Measurements from ENCODE around the gene MINPP1. TPM values are rescaled to one million over a fixed set of nuclear protein-coding genes. Genes with fewer than 3 reads are reported as not detected.

Gene MINPP1
- total and polyA plus RNA-seq, 2 of the 13 experiments (the other 11 are each of a cell fraction or from before 2014, with no cell fraction given) = 19.2 to 53.7 TPM

GRCh38 chr10:87579563-87579962, 74.9 kb downstream of the MINPP1 start:
- no peak for FAIRE-seq
- CTCF ChIA-PET (ENCODE audit: low intra/inter-chr PET ratio, low total read pairs) = no interaction called here

More at GRCh38 chr10:87579563-87579962, 74.9 kb downstream of the MINPP1 start:
- H3K79me2 ChIP-seq (ENCODE audit: insufficient read depth, low read length) = no peaks in the 10 kb centered on the region
- no peak overlapping the region for H2AFZ ChIP-seq (ENCODE audit: low read length)
- H4K20me1 ChIP-seq (ENCODE audit: insufficient read depth, low read length) = no peaks in the 10 kb centered on the region
- WGBS (ENCODE audit: low lambda C conversion rate) = 51% methylated on average over 1 of the region's 1 CpG
- BruUV-seq (replicated peaks) = no TSS peak
- no peaks in the 10 kb centered on the region for H3K27me3 ChIP-seq (ENCODE audit: control insufficient read depth in 1 of 2, insufficient read depth in 2 of 2, low read length in 2 of 2)
- DNase-seq (ENCODE audit: low spot score) (no peak), ATAC-seq (no peak)
- H3K9me3 ChIP-seq (ENCODE audit: low read length) = no peaks in the 10 kb centered on the region
- intact Hi-C loops (cut with micrococcal nuclease; ENCODE audit: unreplicated experiment) = no loop called here
- POLR2A ChIA-PET = no interaction called here
- H3K4me3 ChIP-seq (replicated peaks in 1 of 3; ENCODE audit: insufficient read depth in 1 of 3, low read depth in 2 of 3, low read length in 3 of 3) = no peak overlapping the region; a peak in 1 of 6 replicates
- H3K4me1 ChIP-seq (ENCODE audit: insufficient read depth, low read length) = peaks cover 17% of the 10 kb centered on the region
- H3K9ac ChIP-seq (ENCODE audit: insufficient read depth, low read depth, low read length) = no peak overlapping the region
- no peak for TF ChIP-seq KLF16 (CRISPR knock-in tag; IDR thresholded peaks at IDR 0.05)
- TF ChIP-seq ZFP41 (CRISPR knock-in tag; IDR thresholded peaks at IDR 0.05; ENCODE audit: borderline replicate concordance) = no peak
- TF ChIP-seq ZNF367 (CRISPR knock-in tag; IDR thresholded peaks at IDR 0.05; ENCODE audit: borderline replicate concordance) = no peak
- no peak for TF ChIP-seq ZBTB20 (CRISPR knock-in tag; IDR thresholded peaks at IDR 0.05; ENCODE audit: borderline replicate concordance, low read depth)
- TF ChIP-seq HOXD1 (CRISPR knock-in tag; IDR thresholded peaks at IDR 0.05) = no peak
- TF ChIP-seq XBP1 (CRISPR knock-in tag; IDR thresholded peaks at IDR 0.05) = no peak
- TF ChIP-seq, protein P1, sequence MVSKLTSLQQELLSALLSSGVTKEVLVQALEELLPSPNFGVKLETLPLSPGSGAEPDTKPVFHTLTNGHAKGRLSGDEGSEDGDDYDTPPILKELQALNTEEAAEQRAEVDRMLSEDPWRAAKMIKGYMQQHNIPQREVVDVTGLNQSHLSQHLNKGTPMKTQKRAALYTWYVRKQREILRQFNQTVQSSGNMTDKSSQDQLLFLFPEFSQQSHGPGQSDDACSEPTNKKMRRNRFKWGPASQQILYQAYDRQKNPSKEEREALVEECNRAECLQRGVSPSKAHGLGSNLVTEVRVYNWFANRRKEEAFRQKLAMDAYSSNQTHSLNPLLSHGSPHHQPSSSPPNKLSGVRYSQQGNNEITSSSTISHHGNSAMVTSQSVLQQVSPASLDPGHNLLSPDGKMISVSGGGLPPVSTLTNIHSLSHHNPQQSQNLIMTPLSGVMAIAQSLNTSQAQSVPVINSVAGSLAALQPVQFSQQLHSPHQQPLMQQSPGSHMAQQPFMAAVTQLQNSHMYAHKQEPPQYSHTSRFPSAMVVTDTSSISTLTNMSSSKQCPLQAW (CRISPR knock-in tag; IDR thresholded peaks at IDR 0.05) = no peak
- no peak for TF ChIP-seq FOXJ3 (CRISPR knock-in tag; IDR thresholded peaks at IDR 0.05; ENCODE audit: borderline replicate concordance)
- no peak for TF ChIP-seq JDP2 (CRISPR knock-in tag; IDR thresholded peaks at IDR 0.05; ENCODE audit: borderline replicate concordance)
- no peak for TF ChIP-seq KLF12 (CRISPR knock-in tag; IDR thresholded peaks at IDR 0.05; ENCODE audit: borderline replicate concordance)
- TF ChIP-seq AGO2 (optimal IDR thresholded peaks at IDR 0.05; ENCODE audit: low read depth, low read length) = no peak
- TF ChIP-seq ZNF138 (CRISPR knock-in tag; IDR thresholded peaks at IDR 0.05; ENCODE audit: low read depth) = no peak
- TF ChIP-seq ZNF18 (CRISPR knock-in tag; IDR thresholded peaks at IDR 0.05; ENCODE audit: insufficient replicate concordance) = no peak
- TF ChIP-seq GPN1 (CRISPR knock-in tag; IDR thresholded peaks at IDR 0.05; ENCODE audit: borderline replicate concordance) = no peak
- TF ChIP-seq, protein P2, sequence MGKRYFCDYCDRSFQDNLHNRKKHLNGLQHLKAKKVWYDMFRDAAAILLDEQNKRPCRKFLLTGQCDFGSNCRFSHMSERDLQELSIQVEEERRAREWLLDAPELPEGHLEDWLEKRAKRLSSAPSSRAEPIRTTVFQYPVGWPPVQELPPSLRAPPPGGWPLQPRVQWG (CRISPR knock-in tag; IDR thresholded peaks at IDR 0.05; ENCODE audit: borderline replicate concordance, low read depth) = no peak
- TF ChIP-seq, protein P3, sequence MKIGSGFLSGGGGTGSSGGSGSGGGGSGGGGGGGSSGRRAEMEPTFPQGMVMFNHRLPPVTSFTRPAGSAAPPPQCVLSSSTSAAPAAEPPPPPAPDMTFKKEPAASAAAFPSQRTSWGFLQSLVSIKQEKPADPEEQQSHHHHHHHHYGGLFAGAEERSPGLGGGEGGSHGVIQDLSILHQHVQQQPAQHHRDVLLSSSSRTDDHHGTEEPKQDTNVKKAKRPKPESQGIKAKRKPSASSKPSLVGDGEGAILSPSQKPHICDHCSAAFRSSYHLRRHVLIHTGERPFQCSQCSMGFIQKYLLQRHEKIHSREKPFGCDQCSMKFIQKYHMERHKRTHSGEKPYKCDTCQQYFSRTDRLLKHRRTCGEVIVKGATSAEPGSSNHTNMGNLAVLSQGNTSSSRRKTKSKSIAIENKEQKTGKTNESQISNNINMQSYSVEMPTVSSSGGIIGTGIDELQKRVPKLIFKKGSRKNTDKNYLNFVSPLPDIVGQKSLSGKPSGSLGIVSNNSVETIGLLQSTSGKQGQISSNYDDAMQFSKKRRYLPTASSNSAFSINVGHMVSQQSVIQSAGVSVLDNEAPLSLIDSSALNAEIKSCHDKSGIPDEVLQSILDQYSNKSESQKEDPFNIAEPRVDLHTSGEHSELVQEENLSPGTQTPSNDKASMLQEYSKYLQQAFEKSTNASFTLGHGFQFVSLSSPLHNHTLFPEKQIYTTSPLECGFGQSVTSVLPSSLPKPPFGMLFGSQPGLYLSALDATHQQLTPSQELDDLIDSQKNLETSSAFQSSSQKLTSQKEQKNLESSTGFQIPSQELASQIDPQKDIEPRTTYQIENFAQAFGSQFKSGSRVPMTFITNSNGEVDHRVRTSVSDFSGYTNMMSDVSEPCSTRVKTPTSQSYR (CRISPR knock-in tag; IDR thresholded peaks at IDR 0.05; ENCODE audit: borderline replicate concordance) = no peak
- TF ChIP-seq PHB2 (IDR thresholded peaks at IDR 0.05; ENCODE audit: partially characterized antibody) = no peak
- no peak for TF ChIP-seq ZEB1 (IDR thresholded peaks at IDR 0.05; ENCODE audit: insufficient replicate concordance, low read depth)
- TF ChIP-seq ZNF644 (CRISPR knock-in tag; IDR thresholded peaks at IDR 0.05; ENCODE audit: low read depth) = no peak
- no peak overlapping the region for H3K27ac ChIP-seq (ENCODE audit: extremely low read length, insufficient read depth, low read length)
- in situ Hi-C loops (cut with HindIII; ENCODE audit: extremely low pct_ligation_motif_present, low pct_unique_long_range_greater_than_20kb) = no loop called here
- peak overlapping the region; percentile 71; the same call in 1 of the 2 replicates for H3K4me2 ChIP-seq (ENCODE audit: low read depth, low read length)
- no peaks in the 10 kb centered on the region for H3K36me3 ChIP-seq (replicated peaks in 1 of 2; ENCODE audit: control insufficient read depth in 1 of 2, insufficient read depth in 2 of 2, low read length in 2 of 2)

Measured in HepG2 (cell line).